ENCODE data around the gene NACC1. TPM values are rescaled to one million over a fixed set of nuclear protein-coding genes. Genes with fewer than 3 reads are reported as not detected.

The NACC1 gene
- total and polyA plus RNA-seq, 2 of the 8 experiments (the other 6 are each of a cell fraction or from before 2014, with no cell fraction given) = 234 to 301 TPM

GRCh38 chr19:13078897-13079541, 39.0 kb upstream of the NACC1 start (continued):
- TF ChIP-seq POU5F1 (IDR thresholded peaks at IDR 0.05; ENCODE audit: low read depth, low read length) = no peak
- no peak for TF ChIP-seq EZH2 (IDR thresholded peaks at IDR 0.05; ENCODE audit: low read depth, low read length, severe bottlenecking)
- no peak for TF ChIP-seq PHF8 (conservative IDR thresholded peaks at IDR 0.05; ENCODE audit: low read depth, low read length)
- TF ChIP-seq CEBPB (IDR thresholded peaks at IDR 0.05; ENCODE audit: low read depth, low read length) = no peak
- no peak for TF ChIP-seq CBX5 (IDR thresholded peaks at IDR 0.05; ENCODE audit: low read depth, low read length)
- no peak for TF ChIP-seq NRF1 (IDR thresholded peaks at IDR 0.05; ENCODE audit: low read depth, low read length)

All from H1 (cell line).